Measurements from ENCODE around the gene TMEM190. TPM values are rescaled to one million over a fixed set of nuclear protein-coding genes. Genes with fewer than 3 reads are reported as not detected.

The TMEM190 gene
- total and polyA plus RNA-seq, 12 donors, result 0.55 to 63.0 (median 1.7) TPM; not detected in 6

DNA sequence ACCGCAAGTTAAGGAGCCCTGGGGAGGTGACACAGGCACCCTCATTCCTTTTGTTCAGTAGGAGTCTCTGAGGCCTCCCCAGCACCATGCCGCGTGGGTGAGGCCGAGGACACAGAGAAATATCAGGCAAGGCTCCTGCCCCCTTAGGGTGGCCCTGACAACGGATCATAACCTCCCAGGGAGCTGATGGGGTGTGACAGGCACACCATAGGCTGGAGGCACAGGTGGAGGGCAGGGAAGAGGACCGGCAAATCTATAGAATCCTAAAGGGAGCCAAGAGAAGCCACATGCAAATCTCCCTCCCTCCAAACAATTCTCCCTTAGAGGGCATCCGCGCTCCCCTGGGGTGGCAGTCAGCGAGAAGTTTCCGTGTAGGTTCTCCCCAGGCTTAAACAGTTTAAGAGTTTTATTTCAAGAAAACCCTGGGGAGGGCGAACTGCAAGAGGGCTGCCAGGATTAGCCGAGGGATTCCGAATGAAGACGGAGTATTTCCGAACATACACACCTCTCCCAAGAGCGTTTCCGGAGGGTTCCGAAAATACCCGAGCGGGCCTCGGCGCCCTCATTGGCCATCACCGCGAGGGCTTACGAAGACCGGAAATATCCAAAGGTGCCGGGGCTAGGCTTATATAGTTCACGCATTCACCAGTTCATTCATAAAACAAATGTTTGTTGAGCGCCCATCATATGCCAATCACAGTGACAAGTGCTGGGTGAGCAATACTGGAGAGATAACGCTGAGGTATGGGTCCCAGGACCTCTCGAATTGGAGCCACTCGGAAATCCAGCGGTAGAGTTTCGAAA, 8.5 kb downstream of the TMEM190 start:
- Histone ChIP-seq H3K9me3 (replicated peaks in 1 of 3) (no peaks in the 10 kb centered on the region), H3K4me1 (replicated peaks in 1 of 2) (peaks cover 30 to 45% of the 10 kb centered on the region in 2 donors), H3K27me3 (no peaks in the 10 kb centered on the region), H3K36me3 (replicated peaks in 1 of 2) (peaks cover 0 to 31% of the 10 kb centered on the region in 2 donors), H3K4me3 (peak overlapping the region in 1 of 4 donors; percentile 85), H3K27ac (peak overlapping the region; percentile 71 to 96 (median 87))
- TF ChIP-seq, protein P1, sequence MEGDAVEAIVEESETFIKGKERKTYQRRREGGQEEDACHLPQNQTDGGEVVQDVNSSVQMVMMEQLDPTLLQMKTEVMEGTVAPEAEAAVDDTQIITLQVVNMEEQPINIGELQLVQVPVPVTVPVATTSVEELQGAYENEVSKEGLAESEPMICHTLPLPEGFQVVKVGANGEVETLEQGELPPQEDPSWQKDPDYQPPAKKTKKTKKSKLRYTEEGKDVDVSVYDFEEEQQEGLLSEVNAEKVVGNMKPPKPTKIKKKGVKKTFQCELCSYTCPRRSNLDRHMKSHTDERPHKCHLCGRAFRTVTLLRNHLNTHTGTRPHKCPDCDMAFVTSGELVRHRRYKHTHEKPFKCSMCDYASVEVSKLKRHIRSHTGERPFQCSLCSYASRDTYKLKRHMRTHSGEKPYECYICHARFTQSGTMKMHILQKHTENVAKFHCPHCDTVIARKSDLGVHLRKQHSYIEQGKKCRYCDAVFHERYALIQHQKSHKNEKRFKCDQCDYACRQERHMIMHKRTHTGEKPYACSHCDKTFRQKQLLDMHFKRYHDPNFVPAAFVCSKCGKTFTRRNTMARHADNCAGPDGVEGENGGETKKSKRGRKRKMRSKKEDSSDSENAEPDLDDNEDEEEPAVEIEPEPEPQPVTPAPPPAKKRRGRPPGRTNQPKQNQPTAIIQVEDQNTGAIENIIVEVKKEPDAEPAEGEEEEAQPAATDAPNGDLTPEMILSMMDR (IDR thresholded peaks at IDR 0.05), result peak in 1 of 6 experiments; percentile 11
- peak in 1 of 2 donors; percentile 5 for TF ChIP-seq POLR2A (IDR thresholded peaks at IDR 0.05)
- peak; percentile 96 to 99 (median 97) for DNase-seq
- intact Hi-C loops (cut with DNase I), result loop anchor here in 1 of 2 donors (5.0 kb wide), 1 partner anchor 83 kb away; no protein-coding TSS in a partner anchor
- 8 to 12% (median 9%) methylated on average over 27 to 34 of the region's 34 CpGs for WGBS, 4 donors

DNA sequence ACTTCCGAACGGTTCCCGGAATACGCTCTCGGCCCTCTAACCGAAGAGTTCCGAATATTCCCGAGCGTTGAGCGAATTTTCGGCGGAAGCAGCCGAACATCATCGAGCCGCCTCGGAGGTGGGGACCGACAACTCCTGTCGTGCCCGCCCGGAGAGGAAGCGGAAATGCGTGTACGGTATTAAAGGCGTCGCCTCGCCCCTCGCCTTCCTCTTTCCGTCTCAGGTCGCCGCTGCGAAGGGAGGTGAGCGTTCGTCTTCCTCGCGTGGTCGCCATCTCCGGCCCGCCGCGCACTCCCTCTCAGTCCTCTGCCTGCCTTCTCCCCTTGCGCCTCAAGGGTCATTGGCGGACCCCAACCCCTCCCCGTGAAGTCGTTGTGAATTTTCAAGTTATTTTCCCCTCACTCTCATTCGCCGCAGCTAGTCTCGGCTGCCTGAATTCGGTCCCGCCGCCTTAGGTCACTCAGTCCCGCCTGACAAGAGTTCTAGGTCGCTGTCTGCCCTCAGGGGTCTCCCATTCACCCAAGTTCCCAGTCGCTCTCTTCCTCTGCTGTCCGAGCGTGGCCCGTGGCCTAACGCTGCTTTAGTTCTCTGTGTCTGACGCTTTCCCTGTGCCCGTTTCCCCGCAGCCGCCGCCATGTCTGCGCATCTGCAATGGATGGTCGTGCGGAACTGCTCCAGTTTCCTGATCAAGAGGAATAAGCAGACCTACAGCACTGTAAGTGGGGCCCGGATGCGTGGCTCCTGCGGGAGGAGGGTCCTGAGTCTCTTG, 9.3 kb downstream of the TMEM190 start, which contains the start of gene RPL28:
Gene RPL28 (plus strand): TSS at position 209 of the 769 bp plus-strand sequence. CDS start 426 bp downstream, at position 635.
- Histone ChIP-seq H3K9me3 (replicated peaks in 1 of 3) (no peaks in the 10 kb centered on the region), H3K27me3 (no peaks in the 10 kb centered on the region), H3K27ac (peak within 1 kb of the TSS; percentile 71 to 96 (median 87)), H3K36me3 (replicated peaks in 1 of 2) (peaks cover 0 to 35% of the 10 kb centered on the region in 2 donors), H3K4me1 (replicated peaks in 1 of 2) (peaks cover 30 to 45% of the 10 kb centered on the region in 2 donors), H3K4me3 (peak within 1 kb of the TSS; percentile 36 to 93 (median 71))
- DNase-seq, result peak; percentile 98 to 99 (median 99)
- intact Hi-C loops (cut with DNase I), result no loop called here
- TF ChIP-seq, protein P1 (IDR thresholded peaks at IDR 0.05), result peak in 1 of 6 experiments; percentile 25
- TF ChIP-seq POLR2A (IDR thresholded peaks at IDR 0.05), result peak; percentile 98
- 0 to 1% (median 0%) methylated on average over 40 to 68 of the region's 68 CpGs for WGBS, 4 donors

DNA sequence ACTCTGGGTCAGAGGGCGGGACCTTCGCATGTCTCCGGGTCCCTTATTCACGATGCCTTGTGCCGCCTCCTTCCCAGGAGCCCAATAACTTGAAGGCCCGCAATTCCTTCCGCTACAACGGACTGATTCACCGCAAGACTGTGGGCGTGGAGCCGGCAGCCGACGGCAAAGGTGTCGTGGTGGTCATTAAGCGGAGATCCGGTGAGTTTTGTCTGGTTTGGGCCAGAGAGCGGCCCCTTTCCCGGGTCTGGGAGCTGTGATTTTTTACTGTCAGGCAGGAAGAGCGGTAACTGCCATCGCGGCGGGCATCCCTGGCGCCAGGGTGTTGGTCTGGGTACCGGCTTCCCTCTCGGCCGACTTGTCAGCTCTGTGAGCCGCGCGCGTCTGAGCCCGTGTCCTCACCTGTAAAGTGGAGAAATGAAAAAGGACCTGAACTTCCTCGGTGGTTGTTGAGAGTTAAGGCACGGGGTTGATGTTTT, 9.9 kb downstream of the TMEM190 start:
- Histone ChIP-seq H3K9me3 (replicated peaks in 1 of 3) (no peaks in the 10 kb centered on the region), H3K36me3 (replicated peaks in 1 of 2) (peaks cover 0 to 35% of the 10 kb centered on the region in 2 donors), H3K27me3 (no peaks in the 10 kb centered on the region), H3K27ac (peak overlapping the region in 4 of 5 donors; percentile 85 to 96 (median 91)), H3K4me3 (peak overlapping the region; percentile 36 to 93 (median 71)), H3K4me1 (replicated peaks in 1 of 2) (peaks cover 30 to 45% of the 10 kb centered on the region in 2 donors)
- DNase-seq, result peak in 3 of 7 donors; percentile 13 to 58 (median 53)
- TF ChIP-seq POLR2A (IDR thresholded peaks at IDR 0.05), result no peak
- TF ChIP-seq, protein P1 (IDR thresholded peaks at IDR 0.05), result no peak
- intact Hi-C loops (cut with DNase I), result no loop called here
- 1 to 4% (median 3%) methylated on average over 24 to 33 of the region's 33 CpGs for WGBS, 4 donors
